AG04449 (cell line): ENCODE measurements around the gene ETNK2.

Experiments used
- CTCF ChIA-PET: fragments of 350-600 bp; formaldehyde crosslinking; extraction: SDS; loops from one replicate; lab custom pipeline; 2021; ENCODE audit warnings: antibody characterized with exemption; lab: Yijun Ruan, JAX
- POLR2A ChIA-PET: fragments of 400-600, 350-600 bp; formaldehyde crosslinking; extraction: SDS; loops from one replicate; lab custom pipeline; 2020; ENCODE audit warnings: antibody characterized with exemption, inconsistent platforms; lab: Yijun Ruan, JAX
- DNase-seq: peaks from one replicate; pipeline ENCODE4 v3.0.0-alpha.2; 2010; ENCODE audit warnings: low read depth, low spot score
- H3K4me3 ChIP-seq: 2 replicates; pipeline ENCODE4 v1.5.1; 2011; ENCODE audit warnings: low read depth, mild to moderate bottlenecking, control low read depth, low read length
- TF ChIP-seq, protein P1 (sequence below): IDR thresholded peaks from one replicate; pipeline ENCODE4 v1.5.1; 2011; ENCODE audit warnings: mild to moderate bottlenecking, moderate library complexity, low read length, control low read depth, inconsistent platforms; ENCODE audit not compliant: insufficient read depth; ENCODE audit errors: missing control alignments

Gene ETNK2

DNA sequence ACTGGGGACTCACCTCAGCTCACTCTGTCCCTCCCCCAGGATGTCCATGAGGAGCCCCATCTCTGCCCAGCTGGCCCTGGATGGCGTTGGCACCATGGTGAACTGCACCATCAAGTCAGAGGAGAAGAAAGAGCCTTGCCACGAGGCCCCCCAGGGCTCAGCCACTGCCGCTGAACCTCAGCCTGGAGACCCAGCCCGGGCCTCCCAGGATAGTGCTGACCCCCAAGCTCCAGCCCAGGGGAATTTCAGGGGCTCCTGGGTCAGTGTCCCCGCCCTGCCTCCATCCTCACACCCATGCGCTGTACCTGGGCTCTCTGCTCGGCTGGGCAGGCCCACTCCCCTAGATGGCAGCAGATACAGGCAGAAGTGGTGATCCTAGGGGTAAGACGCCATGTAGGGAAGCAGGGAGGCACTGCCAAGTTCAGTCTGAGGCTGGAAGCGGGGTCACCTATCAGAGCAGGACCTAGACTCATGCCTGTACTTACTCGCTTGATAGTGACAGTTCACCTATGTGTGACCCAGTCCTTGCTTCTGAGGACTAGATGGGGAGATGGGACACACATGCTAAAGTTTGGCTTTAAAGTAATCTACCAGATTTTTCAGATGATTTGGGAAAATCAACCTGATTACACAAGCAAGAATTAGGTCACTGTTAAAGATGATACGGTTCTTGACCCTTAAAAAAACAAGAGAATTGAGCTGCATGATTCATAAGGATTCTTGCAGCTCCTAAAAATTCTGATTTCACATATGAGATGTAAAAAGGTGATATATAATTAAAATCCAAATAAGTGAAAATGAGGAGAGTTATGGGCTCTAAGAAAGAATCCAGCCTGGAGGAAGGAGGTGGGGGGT is 38.7 kb downstream of the ETNK2 start:
- ChIA-PET CTCF (interaction anchor here (0.6 to 4.8 kb wide), 5 partner anchors 16 to 266 kb away, joined by 3 to 19 read pairs (median 4); no protein-coding TSS in a partner anchor), POLR2A (no interaction called here)
- H3K4me3 ChIP-seq: no peak overlapping the region
- TF ChIP-seq, protein P1, sequence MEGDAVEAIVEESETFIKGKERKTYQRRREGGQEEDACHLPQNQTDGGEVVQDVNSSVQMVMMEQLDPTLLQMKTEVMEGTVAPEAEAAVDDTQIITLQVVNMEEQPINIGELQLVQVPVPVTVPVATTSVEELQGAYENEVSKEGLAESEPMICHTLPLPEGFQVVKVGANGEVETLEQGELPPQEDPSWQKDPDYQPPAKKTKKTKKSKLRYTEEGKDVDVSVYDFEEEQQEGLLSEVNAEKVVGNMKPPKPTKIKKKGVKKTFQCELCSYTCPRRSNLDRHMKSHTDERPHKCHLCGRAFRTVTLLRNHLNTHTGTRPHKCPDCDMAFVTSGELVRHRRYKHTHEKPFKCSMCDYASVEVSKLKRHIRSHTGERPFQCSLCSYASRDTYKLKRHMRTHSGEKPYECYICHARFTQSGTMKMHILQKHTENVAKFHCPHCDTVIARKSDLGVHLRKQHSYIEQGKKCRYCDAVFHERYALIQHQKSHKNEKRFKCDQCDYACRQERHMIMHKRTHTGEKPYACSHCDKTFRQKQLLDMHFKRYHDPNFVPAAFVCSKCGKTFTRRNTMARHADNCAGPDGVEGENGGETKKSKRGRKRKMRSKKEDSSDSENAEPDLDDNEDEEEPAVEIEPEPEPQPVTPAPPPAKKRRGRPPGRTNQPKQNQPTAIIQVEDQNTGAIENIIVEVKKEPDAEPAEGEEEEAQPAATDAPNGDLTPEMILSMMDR: no peak
- DNase-seq: no peak

DNA sequence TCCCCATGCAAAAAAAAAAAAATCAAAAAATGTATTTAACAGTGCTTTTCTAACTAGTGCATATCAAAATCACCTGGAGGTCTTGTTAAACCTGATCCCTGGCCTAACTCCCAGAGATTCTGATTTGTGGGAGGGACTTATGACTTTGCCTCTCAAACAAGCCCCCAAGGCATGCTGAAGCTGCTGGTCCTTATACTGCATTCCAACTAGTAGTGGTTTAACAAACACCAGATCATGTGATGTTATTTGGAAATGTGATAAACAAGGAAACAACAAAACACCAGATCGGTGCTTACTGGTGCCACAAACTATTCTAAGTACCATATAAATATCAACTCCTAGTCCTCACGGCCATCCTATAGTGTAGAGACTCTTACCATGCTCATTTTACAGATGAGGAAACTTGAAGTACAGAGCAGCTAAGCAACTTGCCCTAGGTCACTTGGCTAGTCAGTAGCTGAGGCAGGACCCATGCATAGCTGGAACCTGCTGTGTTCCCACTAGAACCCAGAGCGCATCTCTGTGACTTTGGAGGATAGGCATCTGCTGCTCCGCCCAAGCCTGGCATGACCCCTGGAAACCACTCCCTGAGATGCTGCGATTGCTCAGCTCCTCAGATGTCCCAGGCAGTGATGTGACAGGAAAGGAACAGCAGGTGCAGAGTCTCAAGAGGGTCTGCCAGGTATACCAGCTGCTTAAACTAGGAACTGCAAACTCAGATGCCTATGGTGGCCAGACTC is 40.8 kb downstream of the ETNK2 start:
- TF ChIP-seq, protein P1: no peak
- no peak for DNase-seq
- CTCF ChIA-PET: interaction anchor here (2.0 to 4.8 kb wide), 2 partner anchors 18 to 240 kb away, joined by 10 to 19 read pairs; no protein-coding TSS in a partner anchor
- POLR2A ChIA-PET: no interaction called here
- no peak overlapping the region for H3K4me3 ChIP-seq

DNA sequence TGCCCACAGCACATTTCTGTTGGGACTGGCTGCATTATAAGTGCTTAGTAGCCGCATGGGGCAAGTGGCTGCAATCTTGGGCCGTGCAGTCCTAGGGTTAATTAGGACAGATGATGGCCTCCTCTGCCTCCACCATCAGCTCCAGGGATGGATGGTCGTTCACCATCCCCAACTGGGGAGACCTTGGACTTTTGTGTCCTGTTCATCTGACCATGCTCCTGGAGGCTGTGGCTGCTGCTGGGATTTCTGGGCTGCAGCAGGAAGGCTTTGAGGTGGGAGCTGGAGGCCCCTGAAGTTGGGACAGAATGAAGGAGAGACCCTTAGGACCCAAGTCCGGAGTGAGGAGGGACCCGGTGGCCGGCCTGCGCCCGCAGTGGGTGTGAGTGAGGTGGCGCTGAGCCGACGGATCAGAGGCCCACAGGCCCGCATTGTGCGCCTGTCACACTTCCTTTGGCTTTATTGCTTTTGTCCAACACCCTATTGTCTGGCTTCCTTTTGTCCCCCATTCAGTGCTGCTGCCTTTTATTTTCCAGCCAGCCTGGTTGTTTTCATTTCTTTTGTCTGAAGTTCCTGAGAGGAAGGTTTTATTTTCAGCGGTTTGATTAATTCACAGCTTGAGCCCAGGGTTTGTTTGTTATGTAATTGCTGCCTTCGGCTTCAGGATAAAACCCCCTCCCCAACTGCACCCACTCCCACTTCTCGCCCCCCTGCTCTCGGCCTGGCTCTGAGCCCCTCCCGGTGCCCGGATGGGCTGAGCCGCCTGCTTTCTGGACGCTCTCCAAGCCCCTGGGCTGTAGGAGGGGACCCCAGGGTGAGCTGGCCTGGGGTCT is 43.3 kb downstream of the ETNK2 start:
- ChIA-PET CTCF (interaction anchor here (0.8 to 4.8 kb wide), 4 partner anchors 16 to 239 kb away, joined by 3 to 23 read pairs (median 3); no protein-coding TSS in a partner anchor), POLR2A (no interaction called here)
- TF ChIP-seq, protein P1: no peak
- no peak for DNase-seq
- no peak overlapping the region for H3K4me3 ChIP-seq

DNA sequence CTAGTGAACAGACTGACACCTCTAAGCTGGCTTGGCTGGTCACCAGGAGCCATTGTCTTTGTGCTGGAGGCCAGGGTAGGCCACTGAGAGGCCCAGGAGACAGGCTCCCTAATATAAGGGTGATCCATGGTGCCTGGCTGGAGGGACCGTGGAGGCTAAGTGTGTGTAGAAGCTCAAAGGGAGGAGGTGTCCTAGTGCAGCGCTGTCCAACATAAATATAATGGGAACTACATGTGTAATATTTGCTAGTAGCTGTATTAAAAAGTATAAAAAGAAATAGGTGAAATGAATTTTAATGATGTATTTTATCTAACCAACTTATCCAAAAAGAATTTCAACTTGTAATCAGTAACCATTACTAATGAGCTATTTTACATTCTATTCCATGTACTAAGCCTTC is 44.0 kb downstream of the ETNK2 start:
- DNase-seq: no peak
- CTCF ChIA-PET: interaction anchor here (0.8 to 4.8 kb wide), 4 partner anchors 16 to 238 kb away, joined by 3 to 23 read pairs (median 3); no protein-coding TSS in a partner anchor
- no peak overlapping the region for H3K4me3 ChIP-seq
- TF ChIP-seq, protein P1: no peak
- POLR2A ChIA-PET: no interaction called here

DNA sequence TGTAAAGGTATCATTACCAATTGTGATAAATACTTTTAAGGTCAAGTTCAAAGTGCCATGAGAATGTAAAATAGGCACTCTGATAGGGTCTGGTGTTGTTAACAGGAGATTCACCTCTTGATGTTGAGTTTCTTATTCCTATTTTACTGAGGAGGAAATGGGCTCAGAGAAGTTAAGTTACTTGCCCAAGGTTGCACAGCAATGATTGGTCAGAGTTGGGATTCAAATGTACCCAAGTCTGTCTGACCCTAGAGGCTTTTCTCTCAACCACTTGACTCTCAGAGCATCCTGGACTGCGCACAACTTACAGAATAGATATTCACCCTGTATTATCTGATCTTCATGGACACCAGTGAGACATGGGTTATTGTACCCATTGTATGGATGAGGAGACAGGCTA is 45.0 kb downstream of the ETNK2 start:
- CTCF ChIA-PET: interaction anchor here (4.8 kb wide), 1 partner anchor 22 kb away, joined by 23 read pairs; no protein-coding TSS in a partner anchor
- H3K4me3 ChIP-seq: no peak overlapping the region
- no peak for DNase-seq
- POLR2A ChIA-PET: no interaction called here
- TF ChIP-seq, protein P1: no peak
